Osteoblast (primary cell): Measurements from ENCODE around the gene IRS1. TPM values are rescaled to one million over a fixed set of nuclear protein-coding genes. Genes with fewer than 3 reads are reported as not detected.

Experiments
- DNase-seq: peaks from one replicate; pipeline ENCODE4 v3.0.0; 2011; ENCODE audit warnings: low spot score, mixed read lengths; ENCODE audit not compliant: insufficient read length; ENCODE audit errors: missing footprints
- H2AFZ ChIP-seq: 2 replicates; pipeline ENCODE4 v1.6.0; 2011; ENCODE audit warnings: mild to moderate bottlenecking, low read length
- H3K27ac ChIP-seq: 2 replicates; pipeline ENCODE4 v1.5.1; 2011; ENCODE audit warnings: mild to moderate bottlenecking, low read depth, low read length, moderate library complexity
- H3K27me3 ChIP-seq: 2 replicates; pipeline ENCODE4 v1.6.0; 2012; ENCODE audit warnings: mild to moderate bottlenecking, control low read depth, inconsistent platforms, low read length, moderate library complexity; ENCODE audit not compliant: insufficient read depth
- H3K36me3 ChIP-seq: 2 replicates; pipeline ENCODE4 v1.5.1; 2011; ENCODE audit warnings: mild to moderate bottlenecking, low read length, control low read depth, moderate library complexity; ENCODE audit not compliant: insufficient read depth
- H3K4me1 ChIP-seq: 2 replicates; pipeline ENCODE4 v1.5.1; 2011; ENCODE audit warnings: mild to moderate bottlenecking, low read length, control low read depth, moderate library complexity; ENCODE audit not compliant: insufficient read depth
- H3K4me2 ChIP-seq: 2 replicates; pipeline ENCODE4 v1.6.0; 2011; ENCODE audit warnings: mild to moderate bottlenecking, low read length; ENCODE audit not compliant: insufficient read depth
- H3K4me3 ChIP-seq: fragments of 200-600 bp; sonication (generic); 3 replicates; pipeline ENCODE4 v1.5.1; 2012; ENCODE audit warnings: mild to moderate bottlenecking, low read length, inconsistent platforms; ENCODE audit not compliant: insufficient read depth
- H3K79me2 ChIP-seq: 2 replicates; pipeline ENCODE4 v1.6.0; 2012; ENCODE audit warnings: mild to moderate bottlenecking, low read length, control low read depth, inconsistent platforms; ENCODE audit not compliant: insufficient read depth
- H3K9me3 ChIP-seq: 2 replicates; pipeline ENCODE4 v1.5.1; 2011; ENCODE audit warnings: low read depth, low read length, control low read depth
- H4K20me1 ChIP-seq: 2 replicates; pipeline ENCODE4 v1.6.0; 2012; ENCODE audit warnings: mild to moderate bottlenecking, low read length, control low read depth; ENCODE audit not compliant: insufficient read depth
- total RNA-seq: library from RNA; depleted of rRNA; stranded (reverse); fragments of >200 nt; gene quantifications from 2 replicates; pipeline ENCODE4 v1.2.3, GENCODE V29; 2012
- TF ChIP-seq, protein P1 (sequence below): IDR thresholded peaks from 2 replicates; pipeline ENCODE4 v1.5.1; 2011; ENCODE audit warnings: mild to moderate bottlenecking, low read depth, low read length, moderate library complexity; ENCODE audit errors: extremely low read depth

Gene IRS1
- total RNA-seq, 1 donor, result 27.9 TPM

DNA sequence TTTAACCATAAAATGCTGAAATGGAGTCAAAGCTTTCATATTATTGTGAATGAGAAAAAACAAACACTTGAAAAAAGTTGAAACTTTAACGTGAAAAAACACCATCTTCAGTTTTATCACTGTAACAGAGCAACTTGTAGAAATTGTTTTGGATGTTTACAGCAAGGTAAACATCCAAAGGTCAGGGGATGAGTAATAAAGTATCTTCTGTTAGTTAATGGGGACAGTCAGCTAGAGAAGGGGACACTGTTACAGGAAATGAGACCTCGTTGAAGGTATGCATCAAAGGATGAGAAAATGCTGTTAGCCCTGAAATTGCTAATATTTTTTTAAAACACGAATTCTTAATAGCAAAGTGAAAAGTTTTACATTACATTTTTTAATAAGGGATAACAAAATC is 39.1 kb upstream of the IRS1 start:
- peaks cover 11% of the 10 kb centered on the region for H3K4me1 ChIP-seq
- H3K36me3 ChIP-seq, result peaks cover 4% of the 10 kb centered on the region
- H2AFZ ChIP-seq, result no peak overlapping the region
- H4K20me1 ChIP-seq, result no peaks in the 10 kb centered on the region
- TF ChIP-seq, protein P1, sequence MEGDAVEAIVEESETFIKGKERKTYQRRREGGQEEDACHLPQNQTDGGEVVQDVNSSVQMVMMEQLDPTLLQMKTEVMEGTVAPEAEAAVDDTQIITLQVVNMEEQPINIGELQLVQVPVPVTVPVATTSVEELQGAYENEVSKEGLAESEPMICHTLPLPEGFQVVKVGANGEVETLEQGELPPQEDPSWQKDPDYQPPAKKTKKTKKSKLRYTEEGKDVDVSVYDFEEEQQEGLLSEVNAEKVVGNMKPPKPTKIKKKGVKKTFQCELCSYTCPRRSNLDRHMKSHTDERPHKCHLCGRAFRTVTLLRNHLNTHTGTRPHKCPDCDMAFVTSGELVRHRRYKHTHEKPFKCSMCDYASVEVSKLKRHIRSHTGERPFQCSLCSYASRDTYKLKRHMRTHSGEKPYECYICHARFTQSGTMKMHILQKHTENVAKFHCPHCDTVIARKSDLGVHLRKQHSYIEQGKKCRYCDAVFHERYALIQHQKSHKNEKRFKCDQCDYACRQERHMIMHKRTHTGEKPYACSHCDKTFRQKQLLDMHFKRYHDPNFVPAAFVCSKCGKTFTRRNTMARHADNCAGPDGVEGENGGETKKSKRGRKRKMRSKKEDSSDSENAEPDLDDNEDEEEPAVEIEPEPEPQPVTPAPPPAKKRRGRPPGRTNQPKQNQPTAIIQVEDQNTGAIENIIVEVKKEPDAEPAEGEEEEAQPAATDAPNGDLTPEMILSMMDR, result no peak
- no peak for DNase-seq
- no peak overlapping the region for H3K4me2 ChIP-seq
- no peak overlapping the region for H3K4me3 ChIP-seq
- H3K27ac ChIP-seq, result no peak overlapping the region
- H3K79me2 ChIP-seq, result peaks cover 31% of the 10 kb centered on the region
- H3K27me3 ChIP-seq, result no peaks in the 10 kb centered on the region
- H3K9me3 ChIP-seq, result no peaks in the 10 kb centered on the region

DNA sequence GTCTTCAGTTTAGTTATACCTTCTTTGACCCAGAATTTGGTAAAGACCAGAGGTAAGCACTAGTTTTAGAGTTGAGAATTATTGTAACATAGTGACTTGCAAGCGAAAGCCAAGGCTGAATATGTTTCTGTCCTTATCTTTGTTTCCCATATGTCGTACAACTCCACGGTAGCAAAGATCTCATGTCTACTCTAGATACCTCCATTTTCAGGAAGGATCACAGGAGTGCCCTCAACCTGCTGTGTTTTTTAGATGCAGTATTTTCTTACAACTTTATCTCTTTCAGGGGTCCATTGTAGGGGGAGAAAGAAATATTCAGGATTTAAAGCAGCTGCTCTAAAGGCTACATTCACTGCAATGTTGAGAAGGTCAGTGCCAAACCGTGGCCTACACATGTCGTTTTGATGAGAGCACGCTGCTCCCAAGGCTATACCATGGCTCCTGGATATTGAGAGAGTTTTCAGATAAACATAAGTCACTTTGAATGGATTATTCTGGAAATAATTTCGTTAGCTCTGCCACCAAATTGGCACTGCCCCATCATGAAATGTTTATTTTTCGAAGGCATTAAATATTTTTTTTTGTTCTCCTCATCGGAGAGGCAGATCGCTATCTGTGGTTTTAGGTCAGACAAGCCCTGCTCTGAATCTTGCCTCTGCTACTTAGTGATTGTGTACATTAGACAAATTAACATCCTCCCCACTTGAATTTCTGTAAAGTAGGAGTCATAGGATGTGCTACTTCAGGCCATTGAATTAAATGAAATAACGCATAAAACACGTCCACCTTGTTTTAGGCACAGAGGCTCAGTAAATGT is 38.4 kb upstream of the IRS1 start:
- Histone ChIP-seq H3K36me3 (peaks cover 4% of the 10 kb centered on the region), H3K9me3 (no peaks in the 10 kb centered on the region), H2AFZ (no peak overlapping the region), H3K4me1 (peaks cover 11% of the 10 kb centered on the region), H3K79me2 (peaks cover 31% of the 10 kb centered on the region), H3K27me3 (no peaks in the 10 kb centered on the region), H3K4me3 (no peak overlapping the region), H4K20me1 (no peaks in the 10 kb centered on the region), H3K27ac (no peak overlapping the region), H3K4me2 (no peak overlapping the region)
- TF ChIP-seq, protein P1, result no peak
- DNase-seq, result peak; percentile 45

DNA sequence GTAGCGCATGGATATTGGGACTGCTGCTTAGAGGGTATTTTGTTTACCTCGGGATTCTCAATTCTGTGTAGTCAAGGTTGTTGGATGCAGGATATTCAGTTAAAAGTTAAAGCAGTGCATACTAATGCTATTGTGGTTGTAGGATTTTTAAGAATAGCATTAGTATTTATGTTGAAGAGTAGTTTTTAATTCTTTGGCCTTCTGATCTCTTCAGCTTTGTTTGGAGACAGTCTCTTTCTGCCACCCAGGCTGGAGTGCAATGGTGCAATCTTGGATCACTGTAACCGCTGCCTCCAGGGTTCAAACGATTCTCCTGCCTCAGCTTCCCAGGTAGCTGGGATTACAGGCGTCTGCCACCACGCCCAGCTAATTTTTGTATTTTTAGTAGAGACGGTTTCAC is 37.7 kb upstream of the IRS1 start:
- Histone ChIP-seq H3K4me1 (peaks cover 11% of the 10 kb centered on the region), H3K27ac (no peak overlapping the region), H3K4me2 (peak overlapping the region; percentile 93), H3K27me3 (no peaks in the 10 kb centered on the region), H3K36me3 (peaks cover 4% of the 10 kb centered on the region), H3K4me3 (no peak overlapping the region), H3K79me2 (peaks cover 30% of the 10 kb centered on the region), H4K20me1 (no peaks in the 10 kb centered on the region), H2AFZ (no peak overlapping the region), H3K9me3 (no peaks in the 10 kb centered on the region)
- DNase-seq, result no peak
- TF ChIP-seq, protein P1, result no peak

DNA sequence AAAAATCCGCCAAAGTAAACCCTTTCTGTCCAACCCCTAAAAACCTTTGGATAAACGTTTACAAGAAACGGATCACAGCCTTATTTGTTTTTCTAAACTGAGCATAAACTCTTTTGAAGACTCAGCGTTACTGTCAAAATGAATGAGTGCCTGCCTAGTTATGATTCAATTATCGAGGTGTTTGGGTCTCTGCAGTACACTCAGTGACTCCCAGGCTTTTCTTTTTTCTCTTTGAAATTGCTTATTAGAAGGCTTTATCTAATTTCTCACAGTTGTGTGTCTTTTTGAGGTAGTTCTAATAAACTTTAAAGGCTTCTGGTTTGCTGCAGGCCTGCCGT is 36.9 kb upstream of the IRS1 start:
- DNase-seq, result no peak
- peak overlapping the region; percentile 95 for H3K27ac ChIP-seq
- H3K9me3 ChIP-seq, result no peaks in the 10 kb centered on the region
- H3K27me3 ChIP-seq, result no peaks in the 10 kb centered on the region
- H3K36me3 ChIP-seq, result peaks cover 4% of the 10 kb centered on the region
- TF ChIP-seq, protein P1, result no peak
- peaks cover 11% of the 10 kb centered on the region for H3K4me1 ChIP-seq
- no peaks in the 10 kb centered on the region for H4K20me1 ChIP-seq
- peak overlapping the region; percentile 96 for H2AFZ ChIP-seq
- peaks cover 27% of the 10 kb centered on the region for H3K79me2 ChIP-seq
- peak overlapping the region; percentile 90 for H3K4me3 ChIP-seq
- peak overlapping the region; percentile 93 for H3K4me2 ChIP-seq
